HG02973 (cell line): Measurements from ENCODE around the gene LEUTX.
"Not testable (repeated sequence)": the region's sequence is repeated elsewhere in the genome, so short reads cannot be mapped to it uniquely, and the experiment has no call there.

Experiments
- ATAC-seq: cut with Tn5 transposase; IDR thresholded peaks from one replicate; pipeline ENCODE4 v1.9.1; 2021; ENCODE audit warnings: moderate library complexity; ENCODE audit not compliant: unreplicated experiment

LEUTX gene

DNA sequence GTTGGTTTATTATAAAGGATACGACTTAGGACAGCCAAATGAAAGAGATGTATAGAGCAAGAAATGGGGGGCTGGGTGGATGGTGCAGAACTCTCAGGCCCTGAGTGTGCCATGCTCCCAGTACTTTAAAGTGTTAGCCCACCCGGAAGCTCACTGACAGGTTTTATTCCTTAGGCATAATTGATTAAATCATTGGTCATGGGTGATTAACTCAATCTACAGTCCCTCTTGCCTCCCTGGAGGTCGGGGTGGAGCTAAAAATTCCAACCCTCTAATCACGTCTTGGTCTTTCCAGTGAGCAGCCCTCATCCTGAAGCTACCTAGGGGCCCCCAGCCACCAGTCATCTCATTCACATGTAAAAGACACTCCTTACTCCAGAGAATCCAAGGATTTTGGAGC lies 9.9 kb upstream of the LEUTX start:
- ATAC-seq = no peak

DNA sequence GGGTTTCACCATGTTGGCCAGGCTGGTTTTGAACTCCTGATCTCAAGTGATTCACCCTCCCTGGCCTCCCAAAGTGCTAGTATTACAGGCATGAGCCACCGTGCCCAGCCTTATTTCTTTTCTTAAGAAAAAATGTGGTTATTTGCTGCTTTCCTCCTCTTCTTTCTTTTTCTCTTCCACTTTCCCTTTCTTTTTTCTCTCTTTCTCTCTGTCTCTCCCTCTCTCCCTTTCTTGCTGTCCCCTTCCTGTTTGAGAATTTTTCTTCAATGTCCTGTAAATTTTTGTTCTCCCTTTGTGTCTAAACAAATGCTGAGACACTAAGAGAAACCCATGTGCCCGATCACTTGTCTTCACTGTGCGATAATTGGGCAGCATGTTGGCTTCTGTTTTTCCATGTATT lies 2.2 kb downstream of the LEUTX start:
- ATAC-seq = no peak

DNA sequence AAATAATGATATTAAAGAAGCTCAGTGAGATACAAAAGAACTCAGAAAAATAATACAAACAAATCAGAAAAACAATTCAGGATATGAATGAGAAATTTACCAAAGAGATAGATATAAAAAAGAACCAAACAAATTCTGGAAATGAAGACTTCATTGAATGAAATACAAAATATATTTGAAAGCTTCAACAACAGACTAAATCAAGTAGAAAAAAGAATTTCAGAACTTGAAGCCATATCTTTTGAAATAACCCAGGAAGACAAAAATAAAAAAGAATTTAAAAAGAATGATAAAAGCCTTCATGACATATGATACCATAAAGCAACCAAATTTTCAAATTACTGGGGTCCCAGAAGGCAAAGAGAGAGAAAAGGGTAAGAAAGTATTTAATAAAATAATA lies 9.6 kb downstream of the LEUTX start:
- ATAC-seq = no peak

DNA sequence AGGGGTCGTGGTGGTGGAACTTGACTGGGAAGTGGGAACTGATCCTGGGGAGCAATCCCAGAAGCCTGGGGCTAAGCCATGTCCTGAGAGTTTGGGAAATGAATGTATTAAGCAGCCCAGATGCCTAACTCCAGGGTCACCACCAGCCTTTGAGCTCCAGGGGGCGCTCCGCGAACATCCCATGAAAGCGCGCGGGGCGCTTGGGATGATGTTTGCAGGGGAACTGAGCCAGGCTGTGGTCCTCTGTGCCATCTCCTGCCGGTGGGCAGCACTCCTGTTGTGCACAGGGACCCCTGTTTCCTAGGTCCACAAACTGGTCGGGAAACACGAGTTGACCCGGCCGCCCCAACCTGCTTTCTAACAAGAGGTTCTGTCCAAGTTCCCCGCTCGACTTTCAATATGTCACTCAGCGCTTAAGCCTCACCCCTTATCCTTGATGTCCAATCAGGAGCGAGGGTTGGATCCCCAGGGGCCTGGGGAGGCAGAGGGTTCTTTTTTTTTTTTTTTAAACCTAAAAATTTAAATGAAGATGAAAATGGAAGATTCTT lies 14.4 kb downstream of the LEUTX start:
- peak; percentile 59 for ATAC-seq

DNA sequence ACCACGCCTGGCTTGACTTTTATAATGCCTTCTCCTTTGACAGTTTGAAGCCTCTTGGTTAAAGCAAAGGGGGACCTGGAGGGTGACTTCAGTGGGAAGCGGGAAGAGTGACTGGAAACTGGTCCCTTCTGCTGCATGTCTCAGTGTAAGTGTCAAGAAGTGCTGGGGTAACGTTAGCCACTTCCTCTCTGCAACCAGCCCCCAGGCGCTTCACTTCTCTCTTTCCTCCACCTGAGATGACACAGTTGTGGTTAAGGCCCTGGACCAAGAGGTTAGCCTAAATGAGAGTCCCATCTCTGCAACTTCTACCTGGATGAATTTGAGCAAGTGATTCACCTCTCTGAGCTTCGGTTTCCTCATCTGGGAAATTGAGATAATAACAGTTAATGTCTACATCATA lies 16.3 kb downstream of the LEUTX start:
- ATAC-seq = no peak

DNA sequence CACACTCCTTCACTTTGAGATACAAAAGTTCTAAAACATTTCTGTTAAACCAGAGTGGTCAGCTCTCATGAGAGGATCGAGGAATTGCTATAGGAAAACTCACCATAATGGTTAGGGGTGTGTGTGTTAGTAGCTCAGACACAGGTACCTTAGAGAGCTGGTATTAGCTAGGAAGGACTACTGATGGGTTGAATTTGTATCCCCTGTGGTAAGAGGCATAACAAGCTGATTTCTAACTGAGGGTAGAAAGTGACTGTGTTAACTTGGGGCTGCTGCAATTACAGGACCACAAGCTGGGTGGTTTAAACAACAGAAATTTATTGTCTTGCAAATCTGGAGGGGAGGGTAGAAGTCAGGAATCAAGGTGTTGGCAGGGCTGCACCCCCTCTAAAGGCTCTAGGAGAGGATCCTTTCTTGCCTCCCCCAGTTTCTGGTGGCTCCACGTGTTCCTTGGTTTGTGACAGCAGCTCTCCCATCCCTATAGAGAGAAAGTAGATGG lies 17.4 kb downstream of the LEUTX start:
- no peak for ATAC-seq

DNA sequence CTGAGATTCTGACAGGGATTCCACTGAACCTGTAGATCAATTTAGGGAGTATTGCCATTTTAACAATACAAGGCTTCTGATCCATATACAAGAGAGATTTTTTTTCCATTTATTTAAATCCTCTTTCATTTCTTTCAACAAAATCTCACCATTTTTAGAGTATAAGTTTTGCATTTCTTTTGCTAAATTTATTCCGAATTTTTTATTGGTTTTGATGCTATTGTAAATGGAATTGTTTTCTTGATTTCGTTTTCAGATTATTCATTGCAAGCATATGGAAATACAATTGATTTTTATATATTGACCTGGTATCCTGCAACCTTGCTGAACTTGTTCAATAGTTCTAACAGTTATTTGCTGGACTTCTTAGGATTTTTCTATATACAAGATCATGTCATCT lies 18.4 kb downstream of the LEUTX start:
- ATAC-seq = no peak

DNA sequence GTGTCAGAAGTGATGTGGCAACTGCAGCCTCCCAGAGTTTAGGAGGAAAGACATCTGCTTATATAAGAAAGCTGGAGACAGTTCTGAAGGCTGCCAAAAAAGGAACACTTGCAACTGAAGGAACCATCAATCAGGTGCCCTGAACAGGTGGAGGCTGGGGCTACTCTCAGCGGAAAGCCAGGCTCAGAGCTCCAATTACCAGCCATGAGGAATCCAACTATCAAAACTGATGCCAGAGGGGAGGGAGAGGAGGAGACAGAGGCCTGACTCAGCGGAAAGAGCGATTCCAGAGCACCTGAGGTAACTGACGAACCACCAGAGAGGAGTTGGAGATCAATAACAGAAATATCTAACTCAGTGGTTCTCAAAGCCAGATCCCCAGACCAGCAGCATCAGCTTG lies 24.3 kb downstream of the LEUTX start:
- ATAC-seq = no peak

DNA sequence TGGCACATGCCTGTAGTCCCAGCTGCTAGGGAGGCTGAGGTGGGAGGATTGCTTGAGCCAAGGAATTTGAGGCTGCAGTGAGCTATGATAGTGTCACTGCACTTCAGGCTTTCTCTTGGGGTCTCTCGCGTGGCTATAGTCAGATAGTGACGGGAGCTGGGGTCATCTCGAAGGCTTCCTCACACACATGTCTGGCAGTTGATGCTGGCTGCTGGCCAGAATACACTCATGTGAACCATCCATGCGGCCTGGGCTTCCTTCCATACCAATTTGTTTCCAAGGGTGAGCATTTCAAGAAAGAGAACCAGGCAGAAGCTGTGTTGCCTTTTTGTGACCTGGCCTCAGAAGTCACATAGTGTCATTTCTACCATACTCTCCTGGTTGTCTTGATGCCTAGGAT lies 26.4 kb downstream of the LEUTX start:
- no peak for ATAC-seq

DNA sequence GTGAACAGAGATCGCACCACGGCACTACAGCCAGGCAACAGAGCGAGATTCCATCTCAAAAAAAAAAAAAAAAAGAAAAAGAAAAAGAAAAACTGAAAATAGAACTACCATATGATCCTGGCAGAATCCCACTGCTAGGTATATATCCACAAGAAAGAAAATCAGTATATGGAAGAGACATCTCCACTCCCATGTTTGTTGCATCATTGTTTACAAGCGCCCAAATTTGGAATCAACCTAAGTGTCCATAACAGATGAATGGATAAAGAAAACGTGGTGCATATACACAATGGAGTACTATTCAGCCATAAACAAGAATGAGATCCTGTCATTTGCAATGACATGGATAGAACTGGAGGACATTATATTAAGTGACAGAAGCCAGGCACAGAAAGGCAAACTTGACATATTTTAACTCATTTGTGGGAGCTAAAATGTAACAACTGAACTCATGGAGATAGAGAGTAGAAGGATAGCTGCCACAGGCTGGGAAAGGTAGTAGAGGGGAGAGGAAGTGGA lies 29.3 kb downstream of the LEUTX start:
- ATAC-seq = no peak

DNA sequence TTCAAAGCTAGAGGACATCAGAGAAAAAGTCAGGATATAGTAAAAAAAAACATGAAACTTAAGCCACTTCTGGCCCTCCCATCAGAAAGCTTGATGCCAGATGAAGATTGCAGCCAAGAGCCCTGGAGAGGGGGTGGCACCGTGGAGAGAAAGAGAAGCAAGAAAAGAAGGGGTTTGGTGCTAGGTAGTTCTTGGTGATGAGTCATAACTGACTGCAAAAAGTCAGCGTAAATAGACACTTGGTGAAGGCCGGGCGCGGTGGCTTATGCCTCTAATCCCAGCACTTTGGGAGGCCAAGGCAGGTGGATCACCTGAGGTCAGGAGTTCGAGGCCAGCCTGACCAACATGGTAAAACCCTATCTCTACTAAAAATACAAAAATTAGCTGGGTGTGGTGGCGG lies 30.0 kb downstream of the LEUTX start:
- not testable (repeated sequence) for ATAC-seq

DNA sequence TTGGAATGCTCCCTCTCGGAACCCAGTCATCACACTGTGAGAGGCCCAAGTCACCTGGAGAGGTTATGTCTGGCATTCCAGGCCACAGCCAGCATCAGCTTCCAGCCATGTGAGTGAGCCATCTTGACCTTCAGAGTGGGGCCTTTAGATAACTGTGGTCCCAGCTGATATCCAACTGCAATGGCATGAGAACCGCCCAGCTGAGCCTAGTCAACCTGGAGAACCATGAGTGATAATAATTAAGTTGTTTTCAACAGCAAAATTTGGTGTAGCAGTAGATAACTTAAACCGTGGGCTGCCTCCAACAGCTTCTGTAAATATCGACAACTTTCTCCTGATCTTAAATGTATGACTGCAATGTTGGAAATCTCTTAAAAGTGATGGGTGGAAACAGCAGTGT lies 30.7 kb downstream of the LEUTX start:
- no peak for ATAC-seq

DNA sequence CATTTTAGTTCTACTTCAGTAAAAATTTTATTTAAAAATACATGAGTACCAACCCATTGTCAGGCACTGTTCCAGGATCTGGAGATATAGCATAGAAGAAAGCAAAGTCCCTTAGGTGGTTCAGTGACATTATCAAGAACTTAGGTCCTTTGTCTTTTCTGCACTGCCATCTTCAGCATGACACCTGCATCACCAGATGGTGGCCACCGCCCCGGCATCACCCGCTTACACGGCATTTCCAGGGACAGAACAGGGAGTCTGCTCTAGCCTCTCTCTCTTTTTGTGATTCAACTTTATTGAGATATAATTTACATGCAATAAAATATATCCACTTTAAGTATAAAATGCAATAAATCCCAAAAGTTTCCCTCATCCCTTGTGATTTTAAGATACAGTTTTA lies 31.8 kb downstream of the LEUTX start:
- ATAC-seq = no peak

DNA sequence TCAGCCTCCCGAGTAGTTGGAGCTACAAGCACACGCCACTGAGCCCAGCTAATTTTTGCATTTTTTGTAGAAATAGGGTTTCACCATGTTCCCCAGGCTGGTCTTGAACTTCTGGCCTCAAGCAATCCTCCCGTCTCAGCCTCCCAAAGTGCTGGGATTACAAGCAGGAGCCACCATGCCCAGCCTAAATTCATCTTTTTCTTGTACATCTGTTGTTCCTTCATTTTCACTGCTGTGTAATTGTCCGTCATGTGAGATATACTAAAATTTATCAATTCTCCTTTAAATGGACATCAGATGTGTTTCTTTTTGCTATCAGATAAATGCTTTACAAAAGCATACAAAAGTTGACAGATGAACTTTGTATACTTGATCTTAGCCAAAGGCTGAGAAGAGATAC lies 32.4 kb downstream of the LEUTX start:
- ATAC-seq = no peak

DNA sequence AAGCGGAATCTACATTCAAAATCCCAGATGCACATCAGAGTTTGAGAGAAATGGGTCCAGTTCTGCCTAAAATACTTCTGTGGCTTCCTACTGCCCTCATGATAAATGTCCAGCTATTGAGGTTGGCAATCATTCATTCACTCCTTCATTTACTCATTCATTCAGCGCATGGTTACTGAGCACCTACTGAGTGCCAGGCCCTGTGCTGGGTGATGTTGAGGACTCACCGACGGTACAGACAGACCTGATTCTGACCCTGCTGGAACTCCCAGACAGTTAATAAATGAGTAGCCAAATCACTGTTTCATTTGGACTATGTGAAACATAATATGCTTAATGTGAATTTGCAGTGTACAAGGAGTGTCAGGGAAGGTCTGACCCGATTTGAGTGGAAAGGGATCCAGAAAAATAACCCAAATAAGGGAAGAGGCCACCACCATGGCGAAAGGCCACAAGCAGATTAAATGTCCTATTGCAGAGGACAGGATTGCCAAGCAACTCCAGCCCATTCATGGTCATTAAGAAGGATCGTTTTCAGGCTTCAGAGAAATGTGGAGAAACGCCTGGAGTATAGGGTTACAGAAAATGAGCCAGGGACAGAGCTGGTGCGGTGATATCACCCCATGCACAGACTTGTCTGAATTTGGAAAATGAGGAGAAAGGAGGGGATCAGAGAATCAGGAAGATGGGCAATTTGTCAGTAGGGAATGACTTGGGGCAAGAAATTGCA lies 34.8 kb downstream of the LEUTX start:
- no peak for ATAC-seq

DNA sequence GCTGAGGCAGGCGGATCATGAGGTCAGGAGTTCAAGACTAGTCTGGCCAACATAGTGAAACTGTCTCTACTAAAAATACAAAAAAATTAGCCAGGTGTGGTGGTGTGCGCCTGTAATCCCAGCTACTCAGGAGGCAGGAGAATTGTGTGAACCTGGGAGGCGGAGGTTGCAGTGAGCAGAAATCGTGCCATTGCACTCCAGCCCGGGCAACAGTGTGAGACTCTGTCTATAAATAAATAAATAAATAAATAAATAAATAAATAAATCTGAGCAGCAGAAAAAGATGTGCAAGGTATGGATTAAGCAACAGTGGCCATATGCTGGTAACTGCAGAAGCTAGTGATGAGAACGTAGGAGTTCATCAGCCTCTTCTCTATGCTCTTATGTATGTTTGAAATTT lies 35.5 kb downstream of the LEUTX start:
- ATAC-seq = not testable (repeated sequence)

DNA sequence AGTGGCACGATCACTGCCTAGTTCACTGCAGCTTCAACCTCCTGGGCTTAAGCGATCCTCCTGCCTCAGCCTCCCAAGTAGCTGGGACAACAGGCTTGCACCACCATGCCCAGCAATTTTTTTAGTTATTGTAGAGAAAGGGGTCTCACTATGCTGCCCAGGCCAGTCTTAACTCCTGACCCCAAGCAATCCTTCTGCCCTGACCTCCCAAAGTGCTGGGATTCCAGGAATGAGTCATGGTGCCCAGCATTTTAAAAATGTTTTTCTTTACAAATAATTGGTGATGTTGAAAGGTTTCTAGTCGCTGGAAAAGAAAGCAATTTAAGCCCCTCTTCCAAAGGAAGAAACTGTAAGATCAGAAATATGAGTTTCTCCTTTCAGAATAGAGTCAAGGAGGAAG lies 35.9 kb downstream of the LEUTX start:
- no peak for ATAC-seq

DNA sequence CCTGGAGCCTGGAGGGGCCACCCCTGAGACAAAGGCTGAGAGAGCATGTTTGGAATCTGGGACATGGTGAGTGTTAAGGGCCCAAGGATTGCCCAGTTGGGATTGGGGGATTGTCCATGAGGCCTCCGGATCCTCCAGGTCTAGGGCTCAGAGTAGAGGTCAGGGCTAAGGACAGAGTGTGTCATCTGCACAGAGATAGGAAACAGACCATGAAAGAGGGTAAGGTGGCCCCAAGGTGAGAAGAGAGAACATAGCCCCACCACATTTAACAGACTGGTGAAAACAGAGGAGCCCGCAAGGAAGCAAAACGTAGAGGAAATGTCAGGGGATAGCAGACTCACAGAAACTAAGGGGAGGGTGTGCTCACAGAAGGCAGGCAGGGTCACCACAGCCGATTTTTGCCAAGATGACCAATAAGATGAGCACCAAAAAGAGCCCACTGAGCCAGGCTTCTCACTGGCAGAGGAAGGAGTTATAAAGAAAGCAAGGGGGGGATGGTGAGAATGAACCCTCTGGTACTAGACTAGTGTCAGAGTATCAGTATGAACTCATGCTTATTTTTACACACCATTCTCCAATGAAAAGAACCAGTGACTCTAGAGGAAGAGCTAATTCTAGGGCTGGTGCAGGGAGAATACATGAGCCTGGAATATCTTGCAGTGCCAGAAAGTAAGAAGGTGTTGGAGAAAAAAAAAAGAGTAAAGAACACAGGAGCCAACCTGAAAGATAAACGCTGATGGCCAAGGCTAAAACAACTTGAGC lies 37.8 kb downstream of the LEUTX start:
- no peak for ATAC-seq

DNA sequence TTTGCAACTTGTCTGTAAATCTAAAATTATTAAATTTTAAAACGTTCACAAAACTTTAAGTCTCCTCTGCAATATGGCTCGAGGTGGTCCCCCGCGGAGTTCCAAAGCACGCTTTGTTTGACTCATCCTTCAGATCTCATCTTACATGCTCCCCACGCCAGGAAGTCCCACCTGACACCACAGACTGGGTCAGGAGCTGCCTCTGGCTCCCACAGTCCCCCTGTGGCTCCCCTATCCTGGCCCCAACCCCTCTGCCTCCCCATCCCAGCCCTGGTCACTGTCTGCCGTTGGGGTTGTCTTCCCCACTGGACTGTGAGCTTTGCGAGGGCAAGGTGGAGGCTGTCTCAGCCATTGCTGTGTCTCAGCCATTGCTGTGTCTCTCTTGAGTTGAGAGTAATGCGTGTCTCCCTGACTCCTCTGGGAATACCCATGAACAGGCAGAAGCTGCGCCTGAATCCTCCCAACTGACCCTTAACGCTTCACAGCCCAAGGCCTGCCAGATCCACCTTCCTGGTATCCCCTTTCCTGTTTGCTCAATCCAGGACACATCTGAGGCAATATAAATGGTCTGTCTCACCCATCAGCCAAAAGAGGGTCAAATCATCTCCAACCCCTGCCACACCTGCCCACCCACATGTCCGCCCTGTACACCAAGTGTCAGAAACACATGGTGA lies 39.4 kb downstream of the LEUTX start:
- no peak for ATAC-seq

DNA sequence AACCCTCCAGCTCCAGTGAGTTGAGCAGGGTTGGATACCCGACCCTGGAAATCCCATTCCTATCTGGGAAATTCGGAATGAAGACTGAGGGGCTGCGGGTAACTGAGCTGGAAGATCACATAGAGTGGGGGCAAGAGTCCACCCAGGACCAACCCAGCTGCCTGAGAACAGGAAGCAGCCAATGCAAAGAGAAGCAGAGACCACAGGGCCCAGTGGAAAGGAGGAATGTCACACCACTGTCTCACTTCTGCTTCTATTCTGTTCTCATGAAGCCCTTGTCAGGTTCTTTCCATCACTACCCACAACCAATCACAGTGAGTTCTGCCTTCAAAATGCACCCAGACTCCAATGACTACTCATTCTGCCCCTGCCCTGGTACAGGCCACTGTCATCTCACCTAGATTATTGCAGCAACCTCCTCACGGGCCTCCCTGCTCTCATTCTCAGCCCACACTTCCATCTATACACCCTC lies 40.0 kb downstream of the LEUTX start:
- peak; percentile 76 for ATAC-seq

DNA sequence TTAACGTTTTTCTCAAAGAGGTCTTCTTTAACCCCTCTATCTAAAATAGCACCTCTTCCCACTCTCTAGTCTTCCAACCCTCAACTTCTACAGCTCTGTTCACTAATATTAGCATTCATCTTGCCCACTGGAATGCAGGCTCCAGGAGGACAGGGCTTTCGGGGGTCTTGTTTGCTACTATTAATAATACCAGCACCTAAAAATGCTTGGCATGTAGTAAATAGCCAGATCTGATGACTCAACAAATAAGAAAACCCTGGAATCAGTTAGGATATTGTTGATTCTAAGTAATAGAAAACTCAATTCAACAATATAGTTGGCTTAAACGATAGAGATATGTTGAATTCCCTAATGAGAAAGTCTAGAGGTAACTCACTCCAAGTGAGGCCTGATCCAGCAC lies 41.1 kb downstream of the LEUTX start:
- ATAC-seq = no peak
